GM12878 (cell line): Measurements from ENCODE around the gene ARHGEF37. TPM values are rescaled to one million over a fixed set of nuclear protein-coding genes. Genes with fewer than 3 reads are reported as not detected.

ENCODE experiments used
- CBFB ChIP-seq: IDR thresholded peaks from 2 replicates; pipeline ENCODE4 v1.6.1; 2016; ENCODE audit warnings: antibody characterized with exemption, low read depth
- CBX3 ChIP-seq: fragments of 200-600 bp; sonication (generic); IDR thresholded peaks from 2 replicates; pipeline ENCODE4 v1.6.1; 2016; ENCODE audit warnings: low read depth, borderline replicate concordance
- CREB1 ChIP-seq: IDR thresholded peaks from 2 replicates; pipeline ENCODE4 v1.6.1; 2012; ENCODE audit warnings: low read depth, mild to moderate bottlenecking, inconsistent platforms
- EGR1 ChIP-seq, 2 experiments: IDR thresholded peaks; 1 replicate in 1 of 2; 2 replicates in 1 of 2; pipeline ENCODE4 v1.6.1; 2011 to 2012; ENCODE audit warnings: low read depth in 2 of 2, low read length in 2 of 2, borderline replicate concordance in 1 of 2, mild to moderate bottlenecking in 1 of 2, moderate library complexity in 1 of 2
- HDAC2 ChIP-seq: fragments of 200-600 bp; sonication (generic); IDR thresholded peaks from 2 replicates; pipeline ENCODE4 v1.6.1; 2017
- KAT2A ChIP-seq: conservative IDR thresholded peaks from 2 replicates; pipeline ENCODE4 v1.6.1; 2011; ENCODE audit warnings: low read depth, low read length; ENCODE audit not compliant: control insufficient read depth
- MEF2B ChIP-seq: fragments of 450-650 bp; IDR thresholded peaks from 2 replicates; pipeline ENCODE4 v1.6.1; 2018; ENCODE audit warnings: mild to moderate bottlenecking, moderate library complexity; ENCODE audit not compliant: partially characterized antibody, poor library complexity, severe bottlenecking
- NFIC ChIP-seq: IDR thresholded peaks from 2 replicates; pipeline ENCODE4 v1.6.1; 2012; ENCODE audit warnings: low read depth, mild to moderate bottlenecking, inconsistent platforms, low read length, moderate library complexity
- NR2F1 ChIP-seq: fragments of 450-650 bp; conservative IDR thresholded peaks from 2 replicates; pipeline ENCODE4 v1.6.1; 2017; ENCODE audit warnings: mild to moderate bottlenecking
- POLR2A ChIP-seq: IDR thresholded peaks from 2 replicates; pipeline ENCODE4 v1.6.1; 2011; ENCODE audit warnings: low read depth, mild to moderate bottlenecking, low read length
- SPI1 ChIP-seq: IDR thresholded peaks from 2 replicates; pipeline ENCODE4 v1.6.1; 2011; ENCODE audit warnings: low read depth, mild to moderate bottlenecking, low read length, moderate library complexity, borderline replicate concordance; ENCODE audit not compliant: insufficient read depth
- SREBF1 ChIP-seq: IDR thresholded peaks from 2 replicates; pipeline ENCODE4 v1.6.1; 2012; ENCODE audit warnings: mild to moderate bottlenecking, low read length
- ZNF207 ChIP-seq: fragments of 450-650 bp; IDR thresholded peaks from 2 replicates; pipeline ENCODE4 v1.6.1; 2014; ENCODE audit warnings: antibody characterized with exemption, mild to moderate bottlenecking, borderline replicate concordance
- ZNF24 ChIP-seq: fragments of 450-650 bp; IDR thresholded peaks from 2 replicates; pipeline ENCODE4 v1.6.1; 2017; ENCODE audit warnings: antibody characterized with exemption, mild to moderate bottlenecking
- ZZZ3 ChIP-seq: IDR thresholded peaks from 2 replicates; pipeline ENCODE4 v1.6.1; 2011; ENCODE audit warnings: low read depth; ENCODE audit not compliant: control insufficient read depth, insufficient read length
- polyA plus RNA-seq, 11 experiments: library from polyadenylated mRNA; depleted of rRNA in 4 of 11; unstranded in 6 of 11; stranded (reverse) in 5 of 11; fragments of >200 nt; fragmentation: Nextera tagmentation in 4 of 11; fragmentation: Illumina TruSeq in 1 of 11; extraction: Ambion mirVana in 4 of 11; extraction: Trizol in 1 of 11; gene quantifications; 1 replicate in 1 of 11; 2 replicates in 10 of 11; pipeline versions ENCODE4 v1.2.1 to v1.2.3, GENCODE V29; 2011 to 2016; ENCODE audit warnings: inconsistent platforms in 2 of 11, missing spikeins in 2 of 11, low read depth in 1 of 11
- total RNA-seq, 4 experiments: library from RNA; depleted of rRNA in 3 of 4; stranded (reverse); fragments of >200 nt in 3 of 4; fragmentation: Illumina TruSeq in 1 of 4; extraction: Trizol in 1 of 4; gene quantifications; 2 replicates each; pipeline versions ENCODE4 v1.2.1 to v1.2.3, GENCODE V29; 2013 to 2021
- TF ChIP-seq, protein P1 (sequence below): IDR thresholded peaks from 2 replicates; pipeline ENCODE4 v1.6.1; 2012; ENCODE audit warnings: improper control_type of control experiment, low read depth, low read length; ENCODE audit not compliant: insufficient replicate concordance
- TF ChIP-seq, protein P2 (sequence below): fragments of 450-650 bp; formaldehyde crosslinking; IDR thresholded peaks from 2 replicates; pipeline ENCODE4 v1.4.0; 2022; ENCODE audit warnings: mild to moderate bottlenecking, moderate library complexity
- TF ChIP-seq, protein P3 (sequence below): IDR thresholded peaks from 2 replicates; pipeline ENCODE4 v1.6.1; 2012; ENCODE audit warnings: low read depth, low read length, improper control_type of control experiment
- TF ChIP-seq, protein P4 (sequence below): fragments of 450-650 bp; IDR thresholded peaks from 2 replicates; pipeline ENCODE4 v1.6.1; 2016; ENCODE audit warnings: mild to moderate bottlenecking

Gene ARHGEF37
- total and polyA plus RNA-seq, 10 of the 15 experiments (the other 5 are each of a cell fraction or from before 2014, with no cell fraction given), result 0.16 to 1.1 (median 0.63) TPM

DNA sequence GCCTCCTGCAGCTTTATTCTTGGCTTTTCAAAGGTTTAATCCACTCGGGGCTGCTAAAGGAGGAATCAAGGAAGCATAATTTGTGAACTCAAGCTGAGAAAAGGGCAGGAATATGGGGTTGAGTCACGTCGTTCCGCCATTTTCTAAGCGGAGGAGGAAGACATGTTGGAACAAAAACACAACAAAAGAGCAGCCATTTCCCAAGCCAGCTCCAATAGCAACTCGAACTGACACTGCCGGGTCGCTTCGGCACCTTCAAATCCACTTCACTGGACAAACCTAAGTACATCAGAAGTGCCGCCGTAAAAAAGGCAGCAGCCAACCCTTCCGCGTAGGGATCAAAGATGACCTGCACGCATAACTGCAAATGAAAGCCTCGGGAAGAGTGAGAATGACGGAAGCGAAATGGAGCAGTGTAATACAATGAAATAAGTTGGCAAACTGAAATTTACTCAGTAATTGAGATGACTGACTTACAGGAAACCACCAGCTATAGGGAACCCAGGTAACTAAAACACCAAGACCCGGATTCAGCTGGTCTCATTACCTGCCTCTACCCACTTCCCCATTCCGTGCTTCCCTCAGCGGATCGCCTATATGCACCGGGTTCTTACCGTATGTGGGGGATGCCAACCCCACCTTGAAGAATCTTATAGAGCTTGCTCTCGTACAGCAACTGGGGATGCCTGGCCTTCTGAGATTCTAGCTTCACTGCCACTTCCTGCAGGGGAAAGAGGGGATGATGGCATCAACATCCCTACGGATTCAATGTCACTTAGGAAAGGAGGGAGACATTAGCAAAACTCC, 31.6 kb upstream of the ARHGEF37 start (continued):
- TF ChIP-seq ZNF24 (no peak), NFIC (no peak; the same call in 1 of the 2 replicates), EGR1 (IDR thresholded peaks at IDR 0.05; ENCODE audit: borderline replicate concordance in 1 of 2, low read depth in 2 of 2, low read length in 2 of 2) (no peak), SREBF1 (no peak), CBX3 (no peak), ZNF207 (no peak), HDAC2 (no peak), POLR2A (peak; percentile 60; the same call in 1 of the 2 replicates), ZZZ3 (no peak), KAT2A (no peak), CREB1 (no peak), CBFB (peak; percentile 27; the same call in 1 of the 2 replicates), SPI1 (peak; percentile 98), NR2F1 (no peak), MEF2B (no peak)
- TF ChIP-seq, protein P1, sequence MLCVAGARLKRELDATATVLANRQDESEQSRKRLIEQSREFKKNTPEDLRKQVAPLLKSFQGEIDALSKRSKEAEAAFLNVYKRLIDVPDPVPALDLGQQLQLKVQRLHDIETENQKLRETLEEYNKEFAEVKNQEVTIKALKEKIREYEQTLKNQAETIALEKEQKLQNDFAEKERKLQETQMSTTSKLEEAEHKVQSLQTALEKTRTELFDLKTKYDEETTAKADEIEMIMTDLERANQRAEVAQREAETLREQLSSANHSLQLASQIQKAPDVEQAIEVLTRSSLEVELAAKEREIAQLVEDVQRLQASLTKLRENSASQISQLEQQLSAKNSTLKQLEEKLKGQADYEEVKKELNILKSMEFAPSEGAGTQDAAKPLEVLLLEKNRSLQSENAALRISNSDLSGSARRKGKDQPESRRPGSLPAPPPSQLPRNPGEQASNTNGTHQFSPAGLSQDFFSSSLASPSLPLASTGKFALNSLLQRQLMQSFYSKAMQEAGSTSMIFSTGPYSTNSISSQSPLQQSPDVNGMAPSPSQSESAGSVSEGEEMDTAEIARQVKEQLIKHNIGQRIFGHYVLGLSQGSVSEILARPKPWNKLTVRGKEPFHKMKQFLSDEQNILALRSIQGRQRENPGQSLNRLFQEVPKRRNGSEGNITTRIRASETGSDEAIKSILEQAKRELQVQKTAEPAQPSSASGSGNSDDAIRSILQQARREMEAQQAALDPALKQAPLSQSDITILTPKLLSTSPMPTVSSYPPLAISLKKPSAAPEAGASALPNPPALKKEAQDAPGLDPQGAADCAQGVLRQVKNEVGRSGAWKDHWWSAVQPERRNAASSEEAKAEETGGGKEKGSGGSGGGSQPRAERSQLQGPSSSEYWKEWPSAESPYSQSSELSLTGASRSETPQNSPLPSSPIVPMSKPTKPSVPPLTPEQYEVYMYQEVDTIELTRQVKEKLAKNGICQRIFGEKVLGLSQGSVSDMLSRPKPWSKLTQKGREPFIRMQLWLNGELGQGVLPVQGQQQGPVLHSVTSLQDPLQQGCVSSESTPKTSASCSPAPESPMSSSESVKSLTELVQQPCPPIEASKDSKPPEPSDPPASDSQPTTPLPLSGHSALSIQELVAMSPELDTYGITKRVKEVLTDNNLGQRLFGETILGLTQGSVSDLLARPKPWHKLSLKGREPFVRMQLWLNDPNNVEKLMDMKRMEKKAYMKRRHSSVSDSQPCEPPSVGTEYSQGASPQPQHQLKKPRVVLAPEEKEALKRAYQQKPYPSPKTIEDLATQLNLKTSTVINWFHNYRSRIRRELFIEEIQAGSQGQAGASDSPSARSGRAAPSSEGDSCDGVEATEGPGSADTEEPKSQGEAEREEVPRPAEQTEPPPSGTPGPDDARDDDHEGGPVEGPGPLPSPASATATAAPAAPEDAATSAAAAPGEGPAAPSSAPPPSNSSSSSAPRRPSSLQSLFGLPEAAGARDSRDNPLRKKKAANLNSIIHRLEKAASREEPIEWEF, result no peak
- TF ChIP-seq, protein P2, sequence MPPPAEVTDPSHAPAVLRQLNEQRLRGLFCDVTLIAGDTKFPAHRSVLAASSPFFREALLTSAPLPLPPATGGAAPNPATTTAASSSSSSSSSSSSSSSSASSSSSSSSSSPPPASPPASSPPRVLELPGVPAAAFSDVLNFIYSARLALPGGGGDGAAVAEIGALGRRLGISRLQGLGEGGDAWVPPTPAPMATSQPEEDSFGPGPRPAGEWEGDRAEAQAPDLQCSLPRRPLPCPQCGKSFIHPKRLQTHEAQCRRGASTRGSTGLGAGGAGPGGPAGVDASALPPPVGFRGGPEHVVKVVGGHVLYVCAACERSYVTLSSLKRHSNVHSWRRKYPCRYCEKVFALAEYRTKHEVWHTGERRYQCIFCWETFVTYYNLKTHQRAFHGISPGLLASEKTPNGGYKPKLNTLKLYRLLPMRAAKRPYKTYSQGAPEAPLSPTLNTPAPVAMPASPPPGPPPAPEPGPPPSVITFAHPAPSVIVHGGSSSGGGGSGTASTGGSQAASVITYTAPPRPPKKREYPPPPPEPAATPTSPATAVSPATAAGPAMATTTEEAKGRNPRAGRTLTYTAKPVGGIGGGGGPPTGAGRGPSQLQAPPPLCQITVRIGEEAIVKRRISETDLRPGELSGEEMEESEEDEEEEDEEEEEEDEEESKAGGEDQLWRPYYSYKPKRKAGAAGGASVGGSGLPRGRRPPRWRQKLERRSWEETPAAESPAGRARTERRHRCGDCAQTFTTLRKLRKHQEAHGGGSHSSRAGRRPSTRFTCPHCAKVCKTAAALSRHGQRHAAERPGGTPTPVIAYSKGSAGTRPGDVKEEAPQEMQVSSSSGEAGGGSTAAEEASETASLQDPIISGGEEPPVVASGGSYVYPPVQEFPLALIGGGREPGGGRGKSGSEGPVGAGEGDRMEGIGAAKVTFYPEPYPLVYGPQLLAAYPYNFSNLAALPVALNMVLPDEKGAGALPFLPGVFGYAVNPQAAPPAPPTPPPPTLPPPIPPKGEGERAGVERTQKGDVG (CRISPR knock-in tag), result no peak
- TF ChIP-seq, protein P3, sequence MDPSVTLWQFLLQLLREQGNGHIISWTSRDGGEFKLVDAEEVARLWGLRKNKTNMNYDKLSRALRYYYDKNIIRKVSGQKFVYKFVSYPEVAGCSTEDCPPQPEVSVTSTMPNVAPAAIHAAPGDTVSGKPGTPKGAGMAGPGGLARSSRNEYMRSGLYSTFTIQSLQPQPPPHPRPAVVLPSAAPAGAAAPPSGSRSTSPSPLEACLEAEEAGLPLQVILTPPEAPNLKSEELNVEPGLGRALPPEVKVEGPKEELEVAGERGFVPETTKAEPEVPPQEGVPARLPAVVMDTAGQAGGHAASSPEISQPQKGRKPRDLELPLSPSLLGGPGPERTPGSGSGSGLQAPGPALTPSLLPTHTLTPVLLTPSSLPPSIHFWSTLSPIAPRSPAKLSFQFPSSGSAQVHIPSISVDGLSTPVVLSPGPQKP, result no peak
- TF ChIP-seq, protein P4, sequence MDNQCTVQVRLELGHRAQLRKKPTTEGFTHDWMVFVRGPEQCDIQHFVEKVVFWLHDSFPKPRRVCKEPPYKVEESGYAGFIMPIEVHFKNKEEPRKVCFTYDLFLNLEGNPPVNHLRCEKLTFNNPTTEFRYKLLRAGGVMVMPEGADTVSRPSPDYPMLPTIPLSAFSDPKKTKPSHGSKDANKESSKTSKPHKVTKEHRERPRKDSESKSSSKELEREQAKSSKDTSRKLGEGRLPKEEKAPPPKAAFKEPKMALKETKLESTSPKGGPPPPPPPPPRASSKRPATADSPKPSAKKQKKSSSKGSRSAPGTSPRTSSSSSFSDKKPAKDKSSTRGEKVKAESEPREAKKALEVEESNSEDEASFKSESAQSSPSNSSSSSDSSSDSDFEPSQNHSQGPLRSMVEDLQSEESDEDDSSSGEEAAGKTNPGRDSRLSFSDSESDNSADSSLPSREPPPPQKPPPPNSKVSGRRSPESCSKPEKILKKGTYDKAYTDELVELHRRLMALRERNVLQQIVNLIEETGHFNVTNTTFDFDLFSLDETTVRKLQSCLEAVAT, result peak; percentile 99
